ENCODE data around the gene DLG2. TPM values are rescaled to one million over a fixed set of nuclear protein-coding genes. Genes with fewer than 3 reads are reported as not detected.

DLG2 gene
- total RNA-seq, 1 donor: 1.1 TPM

DNA sequence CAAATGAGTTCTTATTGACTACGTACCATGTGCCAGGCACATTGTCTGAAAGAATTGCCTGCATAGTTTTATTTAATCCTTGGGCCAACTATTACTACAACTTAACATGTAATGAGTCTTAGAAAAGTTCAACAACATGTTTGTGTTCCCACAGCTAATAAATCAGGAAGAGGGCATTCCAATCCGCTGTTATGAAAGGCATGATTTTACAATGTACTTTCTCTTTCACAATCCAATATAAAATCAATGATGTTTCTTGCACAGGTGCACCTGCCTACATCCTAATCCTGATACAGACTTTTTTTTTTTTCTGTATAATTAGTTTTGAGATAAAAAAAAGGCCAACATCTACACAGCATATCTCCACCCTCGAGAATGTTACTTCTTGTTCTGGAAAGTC is 1612.6 kb downstream of the DLG2 start:
- DNase-seq (ENCODE audit: low read depth in 2 of 3, low spot score in 2 of 3): no peak

DNA sequence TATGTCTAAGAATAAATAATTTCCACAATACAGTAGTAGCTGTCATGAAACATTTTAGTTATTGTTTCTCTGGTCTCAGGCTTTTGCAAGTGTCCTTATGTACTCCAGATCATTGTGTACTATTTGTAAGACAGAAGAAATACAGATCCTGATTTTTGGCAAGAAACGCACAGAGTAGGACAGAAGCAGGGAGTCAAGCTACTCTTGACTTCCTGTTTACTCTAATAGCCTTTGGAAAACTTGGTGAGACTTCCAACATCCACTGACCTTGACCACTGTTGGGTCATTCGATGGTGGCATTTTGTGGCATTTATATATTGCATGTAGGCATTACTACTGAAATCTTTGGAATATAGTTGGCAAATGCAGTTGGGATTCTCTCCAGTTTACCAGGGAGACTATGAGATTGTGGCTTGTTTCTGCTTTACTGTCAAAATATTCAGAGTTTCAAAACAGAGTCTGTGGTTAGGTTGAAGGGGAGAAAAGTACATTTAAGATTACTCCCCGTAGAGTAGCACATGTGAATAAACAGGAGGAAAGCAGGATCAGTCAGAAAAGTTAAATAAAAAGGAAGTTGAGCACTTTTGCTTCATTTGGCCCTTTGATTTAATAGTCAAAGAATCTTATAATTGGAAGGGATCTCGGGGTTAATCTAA is 1614.8 kb downstream of the DLG2 start:
- no peak for DNase-seq (ENCODE audit: low read depth in 2 of 3, low spot score in 2 of 3)

DNA sequence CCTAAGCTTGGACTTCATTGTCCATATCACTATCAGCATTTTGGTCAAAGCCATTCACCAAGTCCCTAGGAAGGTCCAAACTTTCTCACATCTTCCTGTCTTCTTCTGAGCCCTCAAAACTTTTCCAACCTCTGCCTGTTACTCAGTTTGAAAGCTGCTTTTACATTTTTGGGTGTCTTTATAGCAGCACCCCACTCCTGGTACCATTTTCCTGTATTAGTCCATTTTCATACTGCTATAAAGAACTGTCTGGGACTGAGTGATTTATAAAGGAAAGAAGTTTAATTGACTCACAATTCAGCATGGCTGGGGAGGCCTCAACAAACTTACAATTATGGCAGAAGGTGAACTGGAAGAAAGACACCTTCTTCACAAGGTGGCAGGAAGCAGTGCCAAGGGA is 1624.0 kb downstream of the DLG2 start:
- no peak for DNase-seq (ENCODE audit: low read depth in 2 of 3, low spot score in 2 of 3)

DNA sequence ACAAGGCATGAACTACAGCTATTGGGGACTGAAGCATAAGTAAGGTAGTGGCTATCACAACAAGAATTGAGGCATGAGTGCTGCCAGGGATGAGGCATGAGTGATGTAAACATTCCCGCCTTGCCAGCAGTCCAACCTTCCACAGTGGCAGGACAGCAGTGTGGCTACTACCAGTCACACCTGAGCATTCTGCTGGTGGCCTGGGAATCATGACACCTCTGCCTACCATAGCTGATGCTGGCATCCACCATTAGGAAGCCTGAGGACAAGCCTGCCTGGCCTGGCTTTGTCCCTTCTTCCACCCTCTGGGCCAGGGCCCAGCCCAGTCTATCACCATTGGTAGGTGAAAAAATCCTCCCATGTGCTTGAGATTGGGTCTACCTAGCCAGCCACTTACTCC is 1628.2 kb downstream of the DLG2 start:
- no peak for DNase-seq (ENCODE audit: low read depth in 2 of 3, low spot score in 2 of 3)

DNA sequence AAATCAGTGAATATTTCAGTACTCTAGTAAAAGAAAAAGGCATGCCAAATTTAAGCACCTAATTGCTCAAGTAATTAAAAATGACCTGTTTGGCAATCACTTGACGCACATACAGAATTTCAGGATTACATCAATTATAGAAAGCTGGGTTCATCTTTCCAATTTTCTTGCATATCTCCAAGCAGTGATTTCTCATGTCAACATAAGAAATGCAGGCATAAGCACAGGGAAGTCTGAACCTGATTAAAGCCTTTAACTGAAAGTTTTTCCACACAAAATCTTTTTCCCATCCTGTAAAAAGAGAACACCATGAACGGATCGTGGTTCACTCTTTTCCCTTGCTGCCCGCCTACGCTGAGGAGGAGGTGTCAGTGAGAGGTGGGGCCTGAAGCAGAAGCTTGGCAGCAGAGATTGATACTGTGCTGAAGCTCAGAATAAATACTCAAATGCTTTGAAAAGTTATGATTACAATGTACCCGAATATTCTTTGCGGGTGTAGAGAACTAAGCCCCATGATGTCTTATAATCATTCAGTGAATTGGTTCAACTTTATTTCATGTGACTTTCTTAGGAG is 1636.9 kb downstream of the DLG2 start:
- no peak for DNase-seq (ENCODE audit: low read depth in 2 of 3, low spot score in 2 of 3)

DNA sequence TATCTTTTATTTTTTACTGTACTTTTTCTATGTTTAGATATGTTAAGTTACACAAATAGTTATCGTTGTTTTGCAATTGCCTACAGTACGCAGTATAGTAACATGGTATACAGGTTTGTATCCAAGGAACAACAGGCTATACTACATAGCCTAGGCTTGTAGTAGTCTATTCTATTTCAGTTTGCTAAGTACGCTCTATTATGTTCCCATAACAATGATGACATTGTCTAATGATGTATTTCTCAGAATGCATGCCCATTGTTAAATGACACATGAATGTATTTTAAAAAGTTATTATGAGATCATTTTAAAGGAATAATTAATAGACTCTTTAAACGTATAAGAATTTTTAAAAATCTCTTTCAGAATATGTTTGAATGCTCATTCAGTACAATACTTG is 1644.3 kb downstream of the DLG2 start:
- no peak for DNase-seq (ENCODE audit: low read depth in 2 of 3, low spot score in 2 of 3)

DNA sequence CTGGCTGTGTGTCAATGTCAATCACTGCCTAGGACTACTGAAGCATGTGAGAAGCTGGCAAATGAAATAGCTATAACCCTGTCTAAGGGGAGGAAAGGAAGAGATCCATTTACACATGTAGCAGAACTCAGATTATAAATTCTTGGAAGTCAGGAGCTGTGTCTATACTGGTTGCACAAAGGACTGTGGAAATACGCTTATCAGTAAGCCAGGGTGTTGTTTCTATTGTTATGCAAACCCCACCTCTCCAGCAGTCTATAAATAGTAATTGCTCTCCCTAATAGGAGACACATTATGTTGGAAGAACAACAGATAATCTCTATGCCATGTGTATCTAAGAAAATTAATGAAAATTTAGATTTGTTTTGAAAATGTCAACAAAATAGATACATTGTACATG is 1647.6 kb downstream of the DLG2 start:
- DNase-seq (ENCODE audit: low read depth in 2 of 3, low spot score in 2 of 3): no peak

DNA sequence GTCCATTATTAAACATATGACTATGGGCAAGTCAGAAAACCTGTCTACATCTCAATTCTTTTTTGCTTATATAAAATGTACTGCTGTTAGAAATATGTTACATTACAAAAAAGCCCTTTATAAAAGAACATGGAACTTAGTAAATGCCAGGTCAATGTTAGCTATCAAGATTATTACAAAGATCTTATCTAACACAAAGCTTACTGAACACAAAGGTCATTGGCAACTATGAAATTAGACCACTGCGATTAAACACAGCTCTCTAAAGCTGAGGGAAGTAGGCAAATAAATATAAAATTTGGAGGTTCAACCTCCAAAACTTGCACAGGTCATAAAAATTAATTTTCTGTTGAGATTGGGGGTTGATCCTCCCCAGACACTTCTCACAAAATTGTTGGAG is 1648.2 kb downstream of the DLG2 start:
- no peak for DNase-seq (ENCODE audit: low read depth in 2 of 3, low spot score in 2 of 3)

DNA sequence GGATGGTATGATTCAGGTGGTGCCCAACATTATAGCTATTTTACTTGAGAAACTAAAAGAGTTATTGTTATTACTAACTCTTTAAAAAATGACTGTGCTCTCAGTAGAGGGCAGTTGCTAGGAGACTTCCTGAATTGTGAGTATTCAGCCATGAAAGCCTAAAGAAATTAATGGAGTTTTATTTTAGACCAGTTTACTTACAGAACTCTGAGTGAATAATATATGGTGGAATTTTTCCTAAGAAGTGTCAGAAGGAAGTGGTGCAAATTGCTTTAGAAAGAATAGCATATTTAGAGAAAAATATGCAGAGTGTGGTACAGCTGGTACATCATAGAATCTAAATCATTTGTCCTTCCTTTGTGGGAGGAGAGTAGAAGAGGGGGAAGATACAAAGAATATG is 1651.1 kb downstream of the DLG2 start:
- DNase-seq (ENCODE audit: low read depth in 2 of 3, low spot score in 2 of 3): no peak

DNA sequence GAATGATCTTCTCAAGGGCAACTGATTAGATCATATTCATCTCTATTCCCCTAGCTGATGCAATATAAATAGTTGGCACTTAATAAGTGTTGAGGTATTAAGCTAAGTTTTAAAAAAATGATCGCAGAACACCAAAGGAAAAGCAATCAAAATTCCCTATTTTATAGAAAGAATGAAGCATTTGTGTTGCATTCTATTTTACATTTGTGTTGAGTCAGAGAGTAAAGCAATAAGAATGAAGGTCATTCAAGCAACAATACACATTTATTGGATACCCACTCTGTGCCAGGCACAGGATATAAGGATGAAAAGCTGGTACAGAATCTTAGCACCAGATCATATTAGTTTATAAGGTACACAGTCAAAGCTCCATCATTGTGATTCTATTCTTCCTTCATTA is 1654.6 kb downstream of the DLG2 start:
- DNase-seq (ENCODE audit: low read depth in 2 of 3, low spot score in 2 of 3): no peak

DNA sequence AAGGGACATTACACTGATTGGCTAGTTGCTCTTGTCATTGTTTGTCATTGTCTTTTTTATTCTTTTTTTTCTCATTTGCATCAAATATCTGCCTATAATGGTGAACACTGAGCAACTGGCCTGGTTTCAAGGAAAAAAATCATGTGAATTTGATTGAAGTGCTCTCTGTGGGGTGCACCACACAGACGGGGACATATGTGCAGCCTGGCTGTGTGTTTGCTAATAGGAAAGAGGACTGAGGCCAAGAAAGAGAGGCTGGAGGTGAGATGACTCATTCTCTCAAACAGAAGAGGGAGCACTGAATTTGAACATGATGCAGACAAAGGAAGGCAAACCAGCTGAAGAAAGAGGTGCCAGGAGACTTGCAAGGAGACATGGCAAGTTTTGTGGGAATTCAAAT is 1656.1 kb downstream of the DLG2 start:
- no peak for DNase-seq (ENCODE audit: low read depth in 2 of 3, low spot score in 2 of 3)

DNA sequence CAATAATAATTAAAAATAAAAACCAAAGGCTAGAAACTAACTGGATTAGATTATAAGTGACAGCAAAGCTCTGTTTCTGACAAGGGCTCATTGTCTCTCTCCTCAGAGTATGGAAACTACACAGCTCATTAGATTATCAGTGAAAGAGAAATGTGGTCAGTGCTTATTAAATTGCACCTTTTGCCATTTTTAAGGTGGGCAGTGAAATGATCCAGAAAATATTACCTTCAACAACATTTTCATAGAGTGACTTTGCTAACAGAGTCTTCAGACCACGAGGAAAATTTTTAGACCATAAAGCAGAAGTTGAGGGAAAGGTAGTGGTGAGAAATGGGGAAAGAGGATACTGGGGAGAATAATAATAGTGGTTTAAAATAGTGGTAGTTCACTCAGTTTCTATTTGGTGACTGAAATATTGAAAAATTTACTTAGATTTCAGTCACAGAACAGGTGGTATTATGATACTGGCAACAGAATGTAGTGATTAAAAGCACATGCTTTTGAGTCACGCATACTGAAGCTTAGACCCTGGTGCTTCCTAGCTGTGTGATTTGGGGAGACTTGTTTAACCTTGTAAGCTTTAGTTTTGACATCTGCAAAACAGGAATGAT is 1657.0 kb downstream of the DLG2 start:
- DNase-seq (ENCODE audit: low read depth in 2 of 3, low spot score in 2 of 3): no peak

DNA sequence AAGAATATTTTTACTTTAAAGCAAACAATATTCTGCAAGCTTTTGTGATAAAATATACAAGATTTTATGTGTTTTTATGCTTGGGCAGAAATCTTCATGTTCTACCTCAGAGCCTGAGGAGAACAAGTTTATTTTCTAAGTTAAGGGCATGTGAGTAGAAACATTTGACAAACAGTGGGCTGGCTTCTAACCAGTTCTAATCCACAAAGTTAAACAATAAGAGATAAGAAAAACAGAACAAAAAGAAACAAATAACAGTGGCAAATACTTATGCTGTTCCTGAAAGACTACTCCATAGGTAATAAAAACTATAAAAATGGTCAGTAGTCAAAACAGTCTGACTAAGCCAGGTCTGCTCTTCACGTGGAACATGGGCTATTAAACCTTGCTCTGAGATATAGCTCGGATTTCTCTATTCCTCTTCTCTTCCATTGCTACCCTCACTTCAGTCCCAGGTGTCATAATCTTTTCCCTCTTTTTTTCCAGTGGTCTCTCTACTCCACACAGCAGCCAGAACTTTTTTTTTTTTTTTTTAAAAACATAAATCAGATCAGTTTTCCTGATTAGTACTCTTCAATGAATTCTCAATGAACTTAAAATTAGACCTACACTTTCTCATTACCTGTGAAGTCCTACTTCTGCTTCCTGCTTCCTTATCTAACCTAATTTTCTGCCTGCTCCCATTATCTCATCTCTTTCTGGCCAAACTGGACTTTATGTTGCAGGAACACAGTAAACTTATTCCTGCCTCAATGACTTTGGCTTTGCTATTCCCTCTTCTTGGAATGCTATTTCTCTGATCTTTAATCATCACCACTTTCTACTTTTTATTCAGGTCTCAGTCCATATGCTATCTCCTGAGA is 1669.9 kb downstream of the DLG2 start:
- no peak for DNase-seq (ENCODE audit: low read depth in 2 of 3, low spot score in 2 of 3)

DNA sequence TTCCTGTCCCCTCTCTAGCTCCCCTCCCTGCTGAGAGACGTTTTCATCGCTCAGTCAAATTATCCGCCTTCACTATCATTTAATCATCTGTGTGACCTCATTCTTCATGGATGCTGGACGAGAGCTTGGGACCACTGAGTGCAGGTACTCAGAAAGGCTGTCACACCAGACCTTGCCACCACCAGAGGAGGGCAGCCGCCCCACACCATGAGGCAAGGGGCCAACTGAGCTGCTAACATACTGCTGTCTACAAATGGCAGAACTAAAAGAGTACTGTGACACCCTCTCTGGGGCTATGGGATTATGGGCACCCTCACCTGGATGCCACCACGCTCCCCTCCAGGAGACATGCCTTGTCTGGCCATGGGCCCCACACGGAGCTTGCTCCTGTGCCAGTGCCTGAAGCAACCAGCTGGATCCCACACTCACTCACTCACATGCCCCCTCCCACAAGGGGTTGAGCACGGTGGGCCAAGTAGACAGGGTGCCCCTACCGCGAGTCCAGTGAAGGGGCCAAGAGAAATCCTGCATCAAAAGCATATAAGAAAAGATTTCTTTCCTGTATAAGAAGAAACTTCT is 1670.9 kb downstream of the DLG2 start:
- no peak for DNase-seq (ENCODE audit: low read depth in 2 of 3, low spot score in 2 of 3)

DNA sequence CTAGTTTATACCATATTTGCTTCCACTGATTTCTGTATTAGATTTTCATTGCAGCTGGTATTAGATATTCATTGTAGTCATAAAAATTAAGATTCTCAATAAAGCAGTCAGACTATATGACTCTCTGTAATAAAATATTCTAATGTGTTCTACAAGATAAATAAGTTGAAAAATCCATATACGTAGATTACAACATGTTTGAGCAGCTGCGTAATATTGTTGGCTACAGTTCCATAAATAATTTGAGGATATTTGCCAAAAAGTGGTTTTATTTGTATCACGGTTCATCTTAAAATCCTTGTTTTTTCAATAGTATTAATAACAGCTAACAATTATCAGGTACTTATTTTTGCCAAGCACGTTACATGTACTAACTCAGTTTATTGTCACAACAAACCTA is 1672.4 kb downstream of the DLG2 start:
- DNase-seq (ENCODE audit: low read depth in 2 of 3, low spot score in 2 of 3): no peak

DNA sequence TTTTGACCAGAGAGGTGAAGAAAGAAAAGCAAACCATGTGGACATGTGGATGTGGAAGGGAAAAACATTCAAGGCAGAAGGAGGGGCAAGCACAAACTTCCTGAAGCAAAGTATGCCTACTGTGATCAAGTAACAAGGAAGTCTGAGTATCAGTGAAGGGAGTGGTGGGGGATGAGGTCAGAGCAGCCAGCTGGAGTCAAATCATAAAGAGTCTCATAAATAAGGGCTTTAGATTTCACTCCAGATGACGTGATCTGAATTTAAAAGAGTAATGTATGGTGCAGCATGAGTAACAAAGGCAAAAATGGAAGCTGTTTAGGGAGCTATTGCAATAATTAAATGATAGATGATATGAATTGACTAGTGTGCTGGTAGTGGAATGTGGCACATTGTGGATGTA is 1675.6 kb downstream of the DLG2 start:
- DNase-seq (ENCODE audit: low read depth in 2 of 3, low spot score in 2 of 3): no peak

DNA sequence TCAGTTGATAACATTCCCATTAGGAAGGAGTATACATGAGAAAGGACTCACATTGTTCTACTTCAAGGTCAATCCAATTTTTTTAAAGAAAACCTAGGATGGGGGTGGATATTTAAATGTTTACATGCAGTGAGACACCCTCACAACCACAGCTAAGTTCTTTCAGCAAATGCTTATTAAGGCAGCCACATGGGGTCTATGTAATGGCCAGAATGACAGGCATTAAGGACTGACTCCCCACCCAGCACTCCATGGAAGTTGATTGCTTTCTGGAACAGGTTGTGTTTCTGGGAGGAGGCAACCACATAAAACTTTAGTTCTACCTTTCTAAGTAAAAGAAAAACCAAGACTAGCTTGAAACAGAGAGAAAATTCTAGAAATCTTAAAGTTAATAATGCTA is 1678.9 kb downstream of the DLG2 start:
- DNase-seq (ENCODE audit: low read depth in 2 of 3, low spot score in 2 of 3): no peak

DNA sequence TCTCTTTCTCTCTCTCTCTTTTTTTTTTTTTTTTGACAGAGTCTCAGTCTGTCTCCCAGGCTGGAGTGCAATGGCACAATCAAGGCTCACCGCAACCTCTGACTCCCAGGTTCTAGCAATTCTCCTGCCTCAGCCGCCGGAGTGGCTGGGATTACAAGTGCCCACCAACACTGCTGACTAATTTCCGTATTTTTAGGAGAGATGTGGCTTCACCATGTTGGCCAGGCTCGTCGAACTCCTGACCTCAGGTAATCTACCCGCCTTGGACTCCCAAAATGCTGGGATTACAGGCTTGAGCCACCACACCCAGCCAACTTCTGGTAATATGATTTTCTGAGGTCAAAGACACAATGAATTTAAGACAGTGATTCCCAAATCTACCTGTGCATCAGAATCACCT is 1681.2 kb downstream of the DLG2 start:
- DNase-seq (ENCODE audit: low read depth in 2 of 3, low spot score in 2 of 3): no peak

DNA sequence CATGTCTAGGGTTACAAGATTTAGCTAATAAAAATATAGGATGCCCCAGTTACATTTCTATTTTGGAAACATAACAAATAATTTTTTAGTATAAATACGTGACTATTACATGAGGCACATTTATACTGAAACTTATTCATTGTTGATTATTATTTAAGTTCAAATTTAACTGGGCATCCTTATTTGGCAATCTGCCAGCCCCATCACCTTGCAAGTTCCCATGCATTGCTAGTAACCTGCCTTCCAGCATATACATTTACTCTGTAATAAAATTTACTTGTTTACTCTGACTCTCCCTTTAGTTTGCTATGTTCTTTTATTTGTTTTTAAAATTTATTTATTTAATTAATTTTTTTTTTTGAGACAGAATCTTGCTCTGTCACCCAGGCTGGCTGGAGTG is 1686.1 kb downstream of the DLG2 start:
- DNase-seq (ENCODE audit: low read depth in 2 of 3, low spot score in 2 of 3): no peak

DNA sequence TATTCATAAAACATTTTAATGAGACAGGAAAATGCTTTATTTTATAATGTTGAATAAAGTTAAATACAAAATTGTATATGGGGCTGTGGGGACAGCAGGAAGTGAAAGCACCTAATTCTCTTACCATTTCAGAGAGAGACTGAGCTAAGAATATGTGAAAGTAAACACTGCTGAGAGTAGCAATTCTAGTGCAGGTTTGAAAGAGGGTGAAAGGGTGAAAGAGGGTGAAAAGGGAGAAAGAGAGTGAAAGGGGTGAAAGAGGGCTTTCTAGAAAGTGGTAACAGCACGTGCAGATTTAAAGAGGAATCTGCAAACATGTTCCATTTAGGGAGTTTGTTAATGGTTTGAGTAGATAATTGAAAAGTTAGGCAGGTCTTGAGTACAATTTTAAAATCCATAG is 1689.0 kb downstream of the DLG2 start:
- DNase-seq (ENCODE audit: low read depth in 2 of 3, low spot score in 2 of 3): no peak

DNA sequence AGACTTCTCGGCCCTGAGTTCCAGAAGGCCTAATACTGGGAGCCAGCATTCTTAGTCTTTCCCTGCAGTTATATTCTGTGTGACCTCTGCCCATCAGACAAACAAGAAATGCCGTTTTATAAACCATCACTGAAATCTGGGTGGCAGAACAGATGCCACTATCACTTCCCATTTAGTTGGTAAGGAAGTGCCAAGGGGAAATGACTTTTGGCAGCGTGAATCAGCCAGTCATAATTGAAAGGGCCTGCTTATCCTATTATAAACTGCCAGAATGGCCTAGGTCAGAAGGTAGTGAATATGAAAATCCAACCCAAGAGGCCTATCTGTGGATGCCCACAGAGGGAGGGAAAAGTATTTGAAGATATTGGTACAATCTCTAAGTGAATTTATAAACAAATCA is 1694.1 kb downstream of the DLG2 start:
- peak in 1 of 3 donors; percentile 0 for DNase-seq (ENCODE audit: low read depth in 2 of 3, low spot score in 2 of 3)
